Activated CD4-positive, alpha-beta T cell treated with anti-CD3 and anti-CD28 coated beads, Interleukin-2, amount 50 U/mL, for 16 hours (primary cell): Measurements from ENCODE around the gene DPY19L3.
"Not testable (repeated sequence)": the region's sequence is repeated elsewhere in the genome, so short reads cannot be mapped to it uniquely, and the experiment has no call there.

Experiments
- DNase-seq: peaks from one replicate; pipeline ENCODE4 v3.0.0-alpha.2; 2020

DPY19L3 gene

GRCh38 chr19:32450217-32450616, 44.6 kb downstream of the DPY19L3 start:
- peak; percentile 49 for DNase-seq

- no peak for DNase-seq
Measured at GRCh38 chr19:32453736-32454135, 48.2 kb downstream of the DPY19L3 start.

DNA sequence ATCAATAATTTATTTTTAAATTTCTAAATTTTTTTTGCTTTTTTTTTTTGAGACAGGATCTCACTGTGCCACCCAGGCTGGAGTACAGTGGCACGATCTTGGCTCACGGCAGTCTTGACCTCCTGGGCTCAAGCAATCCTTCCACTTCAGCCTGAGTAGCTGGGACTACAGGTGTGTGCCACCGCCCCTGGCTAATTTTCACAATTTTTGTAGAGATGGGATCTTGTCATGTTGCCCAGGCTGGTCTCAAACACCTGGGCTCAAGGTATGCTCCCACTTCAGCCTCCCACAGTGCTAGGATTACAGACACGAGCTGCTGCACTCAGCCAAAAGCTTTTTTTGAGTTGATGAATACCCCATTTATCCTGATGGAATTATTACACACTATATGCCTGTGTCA, 50.8 kb downstream of the DPY19L3 start:
- no peak for DNase-seq

DNA sequence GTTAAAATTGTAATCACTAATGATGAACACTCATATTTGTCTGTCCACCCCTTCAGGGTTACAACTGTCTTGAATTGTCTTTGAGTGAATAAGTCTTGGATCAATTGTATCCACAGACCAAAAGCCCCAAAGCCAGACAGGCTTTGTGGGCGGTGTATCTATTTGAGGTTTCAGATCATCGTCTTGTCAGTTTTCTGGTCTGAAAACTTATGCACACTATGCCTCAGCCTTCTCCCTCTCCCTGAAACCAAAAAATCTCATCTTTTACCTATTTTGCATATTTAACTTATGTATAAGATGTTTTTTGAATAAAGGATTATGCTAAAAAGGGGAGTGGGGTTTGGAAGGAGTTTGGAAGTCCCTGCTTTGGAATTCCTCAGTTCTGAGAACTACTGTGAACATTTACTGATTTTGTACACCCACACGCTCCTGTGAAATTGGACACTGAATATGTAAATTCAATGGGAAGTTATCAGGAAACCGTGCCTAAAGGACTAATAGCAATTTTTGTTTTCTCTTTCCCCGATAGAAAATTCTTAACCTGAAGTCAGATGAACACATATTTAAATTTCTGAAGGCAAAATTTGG, 52.1 kb downstream of the DPY19L3 start:
- DNase-seq: no peak

- DNase-seq: peak; percentile 39
Measured at GRCh38 chr19:32458500-32459123, 53.0 kb downstream of the DPY19L3 start.

GRCh38 chr19:32459204-32459865, 53.8 kb downstream of the DPY19L3 start:
- DNase-seq: no peak

DNA sequence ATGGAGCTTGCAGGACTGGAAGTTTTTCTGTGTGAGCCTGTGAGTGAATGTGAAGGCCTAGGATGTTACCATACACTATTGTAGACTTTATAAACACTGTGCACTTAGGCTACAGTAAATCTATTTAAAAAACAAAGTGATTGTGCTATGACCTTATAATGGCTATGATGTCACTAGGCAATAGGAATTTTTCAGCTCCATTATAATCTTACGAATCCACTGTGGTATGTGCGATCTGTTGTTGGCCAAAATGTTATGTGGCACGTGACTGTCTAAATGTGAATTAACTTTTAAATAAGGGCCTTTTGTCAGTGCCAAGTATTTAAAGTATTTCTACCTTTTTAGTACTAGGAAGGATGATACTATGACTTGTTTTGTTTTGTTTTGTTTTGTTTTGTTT, 54.9 kb downstream of the DPY19L3 start:
- DNase-seq: no peak

DNA sequence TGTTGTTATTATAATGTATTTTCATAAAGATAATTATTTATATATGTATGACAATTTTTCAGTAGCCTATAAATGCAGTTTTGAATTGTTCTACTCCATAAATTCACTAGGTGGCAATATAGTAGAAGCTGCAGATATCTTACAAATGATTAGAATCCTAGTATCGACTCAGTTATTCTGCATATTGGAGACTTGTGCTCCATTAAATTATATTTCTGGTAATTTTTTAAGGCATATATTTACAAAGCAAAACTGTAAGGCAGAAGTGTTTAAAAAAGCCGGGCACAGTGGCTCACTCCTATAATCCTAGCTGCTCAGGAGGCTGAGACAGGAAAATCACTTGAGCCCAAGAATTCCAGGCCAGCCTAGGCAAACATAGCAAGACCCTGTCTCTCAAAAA, 58.7 kb downstream of the DPY19L3 start:
- DNase-seq: no peak

DNA sequence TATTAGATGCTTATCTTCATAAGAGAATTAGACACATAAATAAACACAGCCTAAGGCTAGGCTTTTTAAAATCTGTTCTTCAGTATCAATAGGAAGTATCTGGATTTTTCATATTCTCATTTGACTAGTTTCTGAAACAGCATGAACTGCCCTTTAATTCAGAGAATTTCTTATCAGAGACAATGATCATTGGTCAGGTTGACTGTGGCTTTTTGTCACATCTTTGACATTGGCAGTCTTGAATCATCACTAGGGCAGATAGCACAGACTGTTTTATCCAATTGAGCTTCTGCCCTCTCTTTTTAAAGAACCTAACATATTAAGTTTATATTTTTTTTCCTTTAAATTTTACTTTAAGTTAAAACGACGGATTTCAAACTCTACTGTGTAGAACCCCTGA, 59.6 kb downstream of the DPY19L3 start:
- DNase-seq: peak; percentile 37

DNA sequence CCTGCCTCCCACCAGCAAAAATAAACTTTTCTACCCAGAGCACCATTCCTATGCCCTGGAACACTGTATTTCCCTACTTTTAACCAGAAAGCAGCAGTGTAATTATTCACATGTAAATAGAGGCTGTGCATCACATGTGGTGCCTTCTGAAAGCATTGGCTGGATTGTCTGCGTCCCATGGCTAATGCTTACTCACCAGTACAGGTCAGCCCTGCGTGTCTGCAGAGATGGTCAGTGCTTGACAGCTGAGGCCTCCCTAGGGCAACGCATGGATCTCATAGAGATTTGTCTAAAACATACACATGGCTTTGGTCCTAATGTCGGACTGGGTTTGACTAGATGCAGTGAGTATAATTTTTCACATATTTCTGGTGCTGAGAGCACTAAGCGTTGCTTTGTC, 64.2 kb downstream of the DPY19L3 start:
- no peak for DNase-seq

GRCh38 chr19:32471095-32471494, 65.5 kb downstream of the DPY19L3 start:
- no peak for DNase-seq

DNA sequence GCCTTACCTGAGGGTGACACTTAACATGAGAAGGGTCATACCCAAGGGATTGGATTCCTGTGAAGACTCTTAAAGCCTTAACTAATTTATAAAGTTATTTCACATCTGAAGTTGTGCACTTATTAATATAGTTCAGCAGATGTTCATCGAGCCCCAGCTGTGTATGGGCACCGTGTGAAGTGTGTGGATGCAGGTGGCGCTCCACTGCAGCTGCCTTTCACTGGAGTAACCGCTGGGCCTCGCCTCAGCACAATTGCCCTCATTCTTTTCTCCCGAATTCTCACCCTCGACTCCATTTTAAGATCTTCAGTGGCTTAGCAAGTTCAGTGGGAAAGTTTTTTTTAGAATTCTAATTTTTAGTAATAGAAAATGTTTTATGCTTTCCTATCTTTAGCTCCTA, 66.2 kb downstream of the DPY19L3 start:
- no peak for DNase-seq

GRCh38 chr19:32475141-32476031, 69.8 kb downstream of the DPY19L3 start:
- DNase-seq: no peak

DNA sequence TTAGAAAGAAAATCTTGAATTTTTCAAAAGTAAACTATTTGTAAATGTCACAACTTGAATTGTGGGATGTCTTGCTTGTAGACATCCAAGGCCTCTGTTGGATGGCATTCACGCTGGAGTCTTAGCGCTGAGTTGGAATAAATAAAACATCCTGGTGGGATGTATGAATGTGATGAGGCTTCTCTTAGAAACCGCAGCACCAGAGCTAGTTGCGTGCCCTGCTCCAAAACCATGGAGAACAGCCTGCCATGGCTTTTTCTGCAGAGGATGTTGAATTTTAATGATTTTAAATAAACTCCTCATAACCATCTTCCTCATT, 70.4 kb downstream of the DPY19L3 start:
- DNase-seq: no peak

DNA sequence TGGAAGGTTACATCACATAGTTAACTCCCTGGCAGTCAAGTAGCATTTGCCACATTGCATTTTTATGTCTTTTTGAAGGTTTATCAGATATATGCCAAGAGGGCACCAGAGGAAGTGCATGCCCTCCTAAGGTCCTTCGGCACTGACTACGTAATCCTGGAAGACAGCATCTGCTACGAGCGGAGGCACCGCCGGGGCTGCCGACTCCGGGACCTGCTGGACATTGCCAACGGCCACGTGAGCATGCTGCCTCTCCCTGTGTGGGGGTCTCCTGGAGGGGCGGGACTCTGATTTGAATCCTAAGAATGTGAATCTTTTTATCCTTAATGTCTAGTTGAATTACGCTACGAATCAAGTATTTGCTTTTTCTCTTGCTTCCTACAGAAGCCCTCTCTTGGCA, 74.8 kb downstream of the DPY19L3 start:
- DNase-seq: no peak

GRCh38 chr19:32483574-32483973, 78.0 kb downstream of the DPY19L3 start:
- DNase-seq: no peak

DNA sequence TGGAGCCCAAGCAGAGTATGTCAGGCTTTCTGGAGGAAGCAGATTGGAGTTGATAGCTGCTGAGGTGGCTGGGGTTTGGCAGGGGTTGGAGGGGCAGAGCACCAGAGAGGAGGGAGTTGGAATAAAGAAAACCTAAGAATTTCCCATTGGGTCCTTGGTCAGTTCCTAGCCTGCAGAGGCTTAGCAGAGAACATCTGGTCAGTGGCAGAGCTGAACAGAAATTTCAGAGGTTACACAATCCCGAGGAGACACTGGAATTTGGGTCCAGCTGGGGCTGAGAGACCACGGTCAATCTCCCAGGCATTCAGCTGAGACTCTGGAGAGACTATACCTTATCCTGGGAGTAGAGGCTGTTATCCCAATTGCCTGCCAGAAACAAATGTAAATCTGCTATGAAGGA, 84.4 kb downstream of the DPY19L3 start:
- DNase-seq: no peak

DNA sequence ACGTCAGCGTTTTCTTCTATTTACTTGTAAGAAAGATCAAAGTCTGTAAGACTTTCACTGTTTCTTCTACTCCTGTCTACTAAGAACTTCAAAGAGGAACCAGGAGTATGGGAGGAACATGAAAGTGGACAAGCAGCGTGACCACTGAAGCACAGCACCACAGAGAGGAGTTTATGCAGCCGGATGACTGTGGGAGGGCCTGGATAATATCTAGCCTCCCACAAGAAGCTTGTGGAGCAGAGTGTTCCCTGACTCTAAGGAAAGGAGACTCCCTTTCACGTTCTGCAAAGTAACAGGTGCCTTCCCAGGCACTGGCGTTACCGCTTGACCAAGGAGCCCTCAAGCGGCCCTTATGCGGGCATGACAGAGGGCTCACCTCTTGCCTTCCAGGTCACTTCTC, 91.8 kb downstream of the DPY19L3 start:
- no peak for DNase-seq

DNA sequence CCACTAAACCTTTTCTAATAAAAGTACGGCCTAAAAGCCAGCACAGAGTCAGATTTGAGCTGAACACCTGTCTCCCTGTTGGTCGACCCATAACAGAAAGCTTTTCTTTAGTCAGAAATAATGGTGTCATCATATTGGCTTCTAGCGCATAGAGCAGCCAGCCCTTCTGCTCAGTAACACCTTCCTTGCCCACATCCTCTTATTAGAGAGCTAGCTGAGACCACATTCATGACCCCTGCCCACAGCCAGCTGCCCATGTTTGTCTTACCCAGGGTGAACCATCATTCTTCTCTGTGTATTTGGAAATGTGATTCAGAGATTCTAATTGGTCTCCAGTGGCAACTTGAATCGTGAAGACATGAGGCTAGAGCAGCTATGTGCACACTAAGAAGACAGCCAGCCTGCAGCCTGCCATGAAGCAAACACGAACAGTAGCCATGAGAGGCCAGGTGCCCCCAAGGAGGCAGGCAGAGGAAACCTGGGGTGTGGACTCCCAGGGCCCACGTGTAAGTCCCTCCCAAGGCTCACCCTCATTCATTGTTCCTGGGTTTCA, 93.2 kb downstream of the DPY19L3 start:
- DNase-seq: no peak

DNA sequence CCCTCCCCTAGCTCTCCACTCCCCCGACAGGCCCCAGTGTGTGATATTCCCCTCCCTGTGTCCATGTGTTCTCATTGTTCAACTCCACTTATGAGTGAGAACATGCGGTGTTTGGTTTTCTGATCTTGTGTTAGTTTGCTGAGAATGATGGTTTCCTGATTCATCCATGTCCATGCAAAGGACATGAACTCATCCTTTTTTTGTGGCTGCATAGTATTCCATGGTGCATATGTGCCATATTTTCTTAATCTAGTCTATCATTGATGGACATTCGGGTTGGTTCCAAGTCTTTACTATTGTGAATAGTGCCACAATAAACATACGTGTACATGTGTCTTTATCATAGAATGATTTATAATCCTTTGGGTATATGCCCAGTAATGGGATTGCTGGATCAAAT, 106.9 kb downstream of the DPY19L3 start:
- DNase-seq: not testable (repeated sequence)

DNA sequence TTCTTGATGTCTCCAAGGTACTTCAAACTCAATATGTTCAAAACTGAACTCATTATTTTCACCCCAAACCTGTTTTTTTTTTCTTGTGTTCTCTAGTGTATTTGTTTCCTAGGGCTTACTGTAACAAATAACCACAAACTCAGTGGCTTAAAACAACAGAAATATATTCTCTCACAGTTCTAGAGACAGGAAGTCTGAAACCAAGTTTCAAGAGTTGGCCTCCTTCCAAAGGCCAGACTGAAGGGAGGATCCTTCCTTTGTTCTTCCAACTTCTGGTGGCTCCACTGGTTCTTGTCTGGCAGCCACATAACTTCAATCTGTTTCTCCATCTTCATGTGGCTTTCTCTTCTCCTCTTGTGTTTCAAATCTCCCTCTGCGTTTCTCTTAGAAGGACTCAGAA, 113.5 kb downstream of the DPY19L3 start:
- no peak for DNase-seq

- DNase-seq: no peak
Measured at GRCh38 chr19:32522967-32523366, 117.4 kb downstream of the DPY19L3 start.

DNA sequence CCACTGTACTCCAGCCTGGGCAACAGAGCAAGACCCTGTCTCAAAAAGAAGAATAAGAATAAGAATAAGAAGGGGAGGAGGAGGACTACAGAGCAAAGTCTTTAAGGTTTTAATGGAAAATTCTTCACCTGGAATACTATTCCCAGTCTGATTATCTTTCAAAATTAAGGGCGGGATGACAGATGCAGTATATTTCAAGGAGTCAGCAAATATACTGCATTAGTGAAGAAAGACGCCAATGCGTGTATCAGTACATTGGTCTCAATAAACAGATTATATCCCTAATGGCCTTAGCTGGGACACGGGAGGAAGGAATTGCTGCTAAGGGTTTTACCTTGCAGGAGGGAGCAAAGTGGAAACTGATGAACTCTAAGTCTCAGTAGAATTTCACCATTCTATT, 121.3 kb downstream of the DPY19L3 start:
- DNase-seq: no peak

- no peak for DNase-seq
Measured at GRCh38 chr19:32530773-32531172, 125.2 kb downstream of the DPY19L3 start.
